ENCODE measurements around the gene LSAMP.

DNA sequence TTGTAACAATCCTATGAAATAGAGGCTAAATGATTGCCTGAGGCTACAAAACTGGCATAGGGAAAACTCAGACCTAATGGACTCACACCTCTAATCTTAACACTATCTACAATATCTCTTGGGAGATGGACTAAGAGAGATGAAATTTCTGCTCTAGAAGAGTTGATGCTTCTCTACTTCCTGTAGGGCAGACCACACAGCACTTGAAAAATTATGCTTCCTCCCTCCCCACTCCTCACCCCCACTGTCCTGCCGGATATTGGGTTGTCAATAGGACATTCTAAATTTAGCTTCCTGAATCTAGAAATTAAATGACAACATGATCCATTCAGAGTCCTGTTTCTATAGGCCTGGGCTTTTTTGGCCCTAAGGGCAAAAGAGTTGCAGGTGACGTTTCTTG lies 526.4 kb downstream of the LSAMP start:
- TF ChIP-seq, protein P1, sequence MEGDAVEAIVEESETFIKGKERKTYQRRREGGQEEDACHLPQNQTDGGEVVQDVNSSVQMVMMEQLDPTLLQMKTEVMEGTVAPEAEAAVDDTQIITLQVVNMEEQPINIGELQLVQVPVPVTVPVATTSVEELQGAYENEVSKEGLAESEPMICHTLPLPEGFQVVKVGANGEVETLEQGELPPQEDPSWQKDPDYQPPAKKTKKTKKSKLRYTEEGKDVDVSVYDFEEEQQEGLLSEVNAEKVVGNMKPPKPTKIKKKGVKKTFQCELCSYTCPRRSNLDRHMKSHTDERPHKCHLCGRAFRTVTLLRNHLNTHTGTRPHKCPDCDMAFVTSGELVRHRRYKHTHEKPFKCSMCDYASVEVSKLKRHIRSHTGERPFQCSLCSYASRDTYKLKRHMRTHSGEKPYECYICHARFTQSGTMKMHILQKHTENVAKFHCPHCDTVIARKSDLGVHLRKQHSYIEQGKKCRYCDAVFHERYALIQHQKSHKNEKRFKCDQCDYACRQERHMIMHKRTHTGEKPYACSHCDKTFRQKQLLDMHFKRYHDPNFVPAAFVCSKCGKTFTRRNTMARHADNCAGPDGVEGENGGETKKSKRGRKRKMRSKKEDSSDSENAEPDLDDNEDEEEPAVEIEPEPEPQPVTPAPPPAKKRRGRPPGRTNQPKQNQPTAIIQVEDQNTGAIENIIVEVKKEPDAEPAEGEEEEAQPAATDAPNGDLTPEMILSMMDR (conservative IDR thresholded peaks at IDR 0.05; ENCODE audit: low read depth, low read length): no peak
- no peak for TF ChIP-seq EZH2 (IDR thresholded peaks at IDR 0.05; ENCODE audit: low read length, unreplicated experiment)

All from PC-3 (cell line).